Left lung (tissue), 10 donors: ENCODE measurements around the gene EOLA2. TPM values are rescaled to one million over a fixed set of nuclear protein-coding genes. Genes with fewer than 3 reads are reported as not detected.
"Not testable (repeated sequence)": the region's sequence is repeated elsewhere in the genome, so short reads cannot be mapped to it uniquely, and the experiment has no call there.

Source experiments
- ATAC-seq: fragments of 200-7000 bp; cut with Tn5 transposase; one replicate; pipeline ENCODE4 v1.9.1; 2020; ENCODE audit warnings: moderate library complexity
- DNase-seq, 4 donors: peaks; one replicate each; pipeline ENCODE4 v3.0.0-alpha.2; 2013 to 2020
- H3K27ac ChIP-seq, 2 donors: fragments of 200-600 bp; sonication (generic) in 1 of 2; one replicate each; pipeline versions ENCODE4 v1.5.0 to v1.8.0; 2020 to 2021
- H3K27me3 ChIP-seq, 2 donors: fragments of 200-600 bp; sonication (generic) in 1 of 2; one replicate each; pipeline versions ENCODE4 v1.5.0 to v1.8.0; 2020 to 2021
- H3K36me3 ChIP-seq, 2 donors: fragments of 200-600 bp; sonication (generic) in 1 of 2; one replicate each; pipeline versions ENCODE4 v1.5.0 to v1.8.0; 2020 to 2021
- H3K4me1 ChIP-seq, 2 donors: fragments of 200-600 bp; one replicate each; pipeline ENCODE4 v1.8.0; 2021
- H3K4me3 ChIP-seq, 2 donors: fragments of 200-600 bp; sonication (generic) in 1 of 2; one replicate each; pipeline versions ENCODE4 v1.5.0 to v1.8.0; 2020 to 2021; ENCODE audit warnings: mild to moderate bottlenecking in 1 of 2
- H3K9me3 ChIP-seq, 2 donors: fragments of 200-600 bp; sonication (generic) in 1 of 2; one replicate each; pipeline versions ENCODE4 v1.5.0 to v1.8.0; 2020 to 2021
- intact Hi-C, 2 donors: fragments of 100-400 bp; cut with DNase I; formaldehyde crosslinking; loops; one replicate each; pipeline versions ENCODE4 v1.11.2 to v1.14.2; 2022
- polyA plus RNA-seq, 6 donors: library from polyadenylated mRNA; unstranded; fragments of 120-200 nt; gene quantifications; one replicate each; pipeline ENCODE4 v1.2.1, GENCODE V29; 2013; ENCODE audit not compliant: insufficient read length in 6 of 6
- total RNA-seq, 2 donors: library from RNA; stranded (reverse); fragmentation: NEBNext Ultra II Directional; extraction: Animal tissue kit (Norgen Biotek cat#: 25700); gene quantifications; one replicate each; pipeline ENCODE4 v1.2.1, GENCODE V29; 2021
- TF ChIP-seq, protein P1 (sequence below), 2 donors: fragments of 200-600 bp; sonication (generic) in 1 of 2; IDR thresholded peaks; one replicate each; pipeline versions ENCODE4 v1.5.0 to v1.8.0; 2021; ENCODE audit warnings: antibody characterized with exemption in 2 of 2
- donor health status: DM: no; HTN: yes; CAD: no.
- donor health status: DM: no; HTN: no; CAD: no.

Gene EOLA2
- total and polyA plus RNA-seq, 8 donors: 22.6 to 33.5 (median 29.4) TPM

DNA sequence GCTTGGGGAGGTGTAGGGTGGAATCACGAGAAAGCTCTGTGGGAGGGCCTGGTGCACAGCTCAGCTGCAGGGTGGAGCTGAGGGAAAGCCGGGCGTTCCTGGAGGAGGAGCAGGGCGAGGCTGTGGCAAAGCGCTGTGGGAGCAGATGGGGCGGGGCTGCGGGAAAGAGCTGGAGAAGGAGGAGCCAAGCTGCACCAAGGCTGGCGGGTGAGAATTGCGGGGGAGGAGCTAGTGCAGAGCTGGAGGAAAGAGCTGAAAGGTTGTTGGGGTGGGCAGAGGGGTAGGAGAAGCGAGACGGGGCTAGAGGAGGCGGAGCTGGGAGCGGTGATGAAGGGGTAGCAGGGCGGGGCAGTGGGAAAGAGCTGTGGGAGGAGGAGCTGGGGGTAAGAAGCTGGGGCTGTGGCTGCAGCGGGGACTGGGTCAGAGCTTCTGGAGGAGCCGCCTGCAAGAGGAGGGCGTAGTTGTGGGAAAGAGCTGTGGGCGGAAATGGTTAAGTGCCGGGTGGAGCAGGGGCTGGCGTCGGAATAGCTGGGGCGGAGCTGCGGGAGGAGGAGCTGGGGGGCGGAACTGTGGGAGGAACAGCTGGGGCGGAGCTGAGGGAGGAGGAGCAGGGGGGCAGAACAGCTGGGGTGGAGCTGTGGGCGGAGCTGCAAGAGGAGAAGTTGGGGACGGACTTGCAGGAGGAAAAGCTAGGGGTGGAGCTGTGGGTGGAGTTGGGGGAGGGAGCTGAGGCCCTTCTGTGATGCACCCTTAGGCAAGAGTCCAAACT lies 1.8 kb upstream of the EOLA2 start:
- TF ChIP-seq, protein P1, sequence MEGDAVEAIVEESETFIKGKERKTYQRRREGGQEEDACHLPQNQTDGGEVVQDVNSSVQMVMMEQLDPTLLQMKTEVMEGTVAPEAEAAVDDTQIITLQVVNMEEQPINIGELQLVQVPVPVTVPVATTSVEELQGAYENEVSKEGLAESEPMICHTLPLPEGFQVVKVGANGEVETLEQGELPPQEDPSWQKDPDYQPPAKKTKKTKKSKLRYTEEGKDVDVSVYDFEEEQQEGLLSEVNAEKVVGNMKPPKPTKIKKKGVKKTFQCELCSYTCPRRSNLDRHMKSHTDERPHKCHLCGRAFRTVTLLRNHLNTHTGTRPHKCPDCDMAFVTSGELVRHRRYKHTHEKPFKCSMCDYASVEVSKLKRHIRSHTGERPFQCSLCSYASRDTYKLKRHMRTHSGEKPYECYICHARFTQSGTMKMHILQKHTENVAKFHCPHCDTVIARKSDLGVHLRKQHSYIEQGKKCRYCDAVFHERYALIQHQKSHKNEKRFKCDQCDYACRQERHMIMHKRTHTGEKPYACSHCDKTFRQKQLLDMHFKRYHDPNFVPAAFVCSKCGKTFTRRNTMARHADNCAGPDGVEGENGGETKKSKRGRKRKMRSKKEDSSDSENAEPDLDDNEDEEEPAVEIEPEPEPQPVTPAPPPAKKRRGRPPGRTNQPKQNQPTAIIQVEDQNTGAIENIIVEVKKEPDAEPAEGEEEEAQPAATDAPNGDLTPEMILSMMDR (IDR thresholded peaks at IDR 0.05): no peak
- peak; percentile 74 for ATAC-seq

DNA sequence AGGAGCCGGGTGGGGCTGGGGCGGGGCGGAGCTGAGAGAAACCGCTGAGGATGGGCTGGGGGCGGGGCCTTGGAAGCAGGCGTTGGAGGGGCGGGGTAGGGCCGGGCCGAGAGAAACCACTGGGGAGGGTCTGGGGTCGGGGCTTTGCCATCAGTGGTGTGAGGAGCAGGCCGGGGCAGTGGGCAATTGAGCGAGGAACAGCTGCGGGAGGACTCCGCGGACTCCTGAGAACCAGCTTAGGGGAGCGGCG lies 1.3 kb upstream of the EOLA2 start:
- no peaks in the 10 kb centered on the region for H3K27me3 ChIP-seq
- H3K36me3 ChIP-seq: peaks cover 0 to 2% of the 10 kb centered on the region in 2 donors
- H3K27ac ChIP-seq: peak overlapping the region; percentile 88 to 91
- TF ChIP-seq, protein P1 (IDR thresholded peaks at IDR 0.05): no peak
- intact Hi-C loops: no loop called here
- H3K4me3 ChIP-seq: peak overlapping the region; percentile 29 to 40
- no peaks in the 10 kb centered on the region for H3K9me3 ChIP-seq
- H3K4me1 ChIP-seq: peaks cover 0 to 7% of the 10 kb centered on the region in 2 donors
- DNase-seq (no peak), ATAC-seq (no peak)

More for the DNA sequence above, 1.8 kb upstream of the EOLA2 start:
- Histone ChIP-seq H3K27me3 (no peaks in the 10 kb centered on the region), H3K36me3 (no peaks in the 10 kb centered on the region), H3K9me3 (no peaks in the 10 kb centered on the region), H3K4me3 (peak overlapping the region; percentile 29 to 40), H3K27ac (peak overlapping the region; percentile 88 to 91), H3K4me1 (peaks cover 0 to 7% of the 10 kb centered on the region in 2 donors)
- intact Hi-C loops: no loop called here
- peak; percentile 92 to 97 (median 95) for DNase-seq

GRCh38 chrX:149938881-149939654 lies 777 bp upstream of the EOLA2 start:
- H3K36me3 ChIP-seq: peaks cover 0 to 7% of the 10 kb centered on the region in 2 donors
- no peaks in the 10 kb centered on the region for H3K9me3 ChIP-seq
- no peaks in the 10 kb centered on the region for H3K27me3 ChIP-seq
- DNase-seq (peak; percentile 79 to 97 (median 95)), ATAC-seq (peak; percentile 55)
- TF ChIP-seq, protein P1 (IDR thresholded peaks at IDR 0.05): no peak
- H3K27ac ChIP-seq: peak overlapping the region; percentile 88 to 91
- intact Hi-C loops: no loop called here
- peak overlapping the region in 1 of 2 donors; percentile 63 for H3K4me3 ChIP-seq
- H3K4me1 ChIP-seq: peaks cover 0 to 7% of the 10 kb centered on the region in 2 donors

- Histone ChIP-seq H3K9me3 (no peaks in the 10 kb centered on the region), H3K36me3 (peaks cover 0 to 15% of the 10 kb centered on the region in 2 donors), H3K4me1 (peaks cover 0 to 7% of the 10 kb centered on the region in 2 donors), H3K4me3 (peak overlapping the region; percentile 56 to 63), H3K27me3 (no peaks in the 10 kb centered on the region), H3K27ac (peak overlapping the region; percentile 83 to 88)
- TF ChIP-seq, protein P1 (IDR thresholded peaks at IDR 0.05): no peak
- no peak for ATAC-seq
- intact Hi-C loops: no loop called here
- DNase-seq: peak in 1 of 4 donors; percentile 51
Measured at GRCh38 chrX:149937871-149938426, 342 bp downstream of the EOLA2 start.

GRCh38 chrX:149937328-149937727 lies 963 bp downstream of the EOLA2 start:
- H3K4me3 ChIP-seq: peak overlapping the region; percentile 56 to 63
- H3K27me3 ChIP-seq, ATAC-seq, H3K4me1 ChIP-seq, intact Hi-C loops, DNase-seq, H3K9me3 ChIP-seq, H3K27ac ChIP-seq: not testable (repeated sequence)
- peaks cover 0 to 15% of the 10 kb centered on the region in 2 donors for H3K36me3 ChIP-seq

GRCh38 chrX:149933547-149933946 lies 4.7 kb downstream of the EOLA2 start:
- H3K9me3 ChIP-seq, H3K4me1 ChIP-seq, ATAC-seq, H3K27ac ChIP-seq, intact Hi-C loops, H3K4me3 ChIP-seq, H3K27me3 ChIP-seq, DNase-seq: not testable (repeated sequence)
- peaks cover 0 to 15% of the 10 kb centered on the region in 2 donors for H3K36me3 ChIP-seq

DNA sequence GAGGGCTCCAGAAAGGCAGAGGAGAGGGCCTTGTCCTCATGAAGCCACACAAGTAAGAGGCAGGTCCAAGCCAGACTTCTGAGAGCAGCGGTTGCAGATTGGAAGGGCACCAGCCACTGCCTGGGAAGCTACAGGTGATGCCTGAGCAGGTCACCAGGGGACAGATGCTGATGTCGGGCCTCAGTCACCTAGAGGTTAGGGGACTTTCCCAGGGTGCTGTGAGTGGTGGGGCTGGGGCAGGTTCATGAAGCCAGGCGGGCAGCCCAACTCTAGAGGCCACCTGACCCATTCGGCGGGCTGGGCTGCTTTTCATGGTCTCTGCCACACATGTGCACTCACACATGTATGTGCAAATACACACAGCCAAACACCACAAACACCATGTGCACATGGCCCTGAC lies 5.3 kb downstream of the EOLA2 start:
- ATAC-seq, DNase-seq, H3K27ac ChIP-seq, H3K9me3 ChIP-seq, intact Hi-C loops, H3K27me3 ChIP-seq, H3K4me3 ChIP-seq, H3K4me1 ChIP-seq: not testable (repeated sequence)
- peaks cover 0 to 15% of the 10 kb centered on the region in 2 donors for H3K36me3 ChIP-seq

- DNase-seq, intact Hi-C loops, H3K4me3 ChIP-seq, ATAC-seq, H3K9me3 ChIP-seq, H3K4me1 ChIP-seq, H3K27me3 ChIP-seq, H3K27ac ChIP-seq: not testable (repeated sequence)
- peaks cover 0 to 15% of the 10 kb centered on the region in 2 donors for H3K36me3 ChIP-seq
Measured at GRCh38 chrX:149932150-149932549, 6.1 kb downstream of the EOLA2 start.
